Heart right ventricle (tissue), 16 donors: ENCODE measurements around the gene OLIG1. TPM values are rescaled to one million over a fixed set of nuclear protein-coding genes. Genes with fewer than 3 reads are reported as not detected.
A peak's percentile ranks its signal among the peaks of the same experiment; 100 is the strongest.

Experiments used
- ATAC-seq, 8 donors: fragments of 200-7000 bp; cut with Tn5 transposase; one replicate each; pipeline ENCODE4 v1.9.1; 2020; ENCODE audit warnings: mild to moderate bottlenecking in 8 of 8, moderate library complexity in 8 of 8, moderate number of reproducible peaks in 1 of 8
- DNase-seq, 2 donors: peaks; one replicate each; pipeline ENCODE4 v3.0.0-alpha.2; 2020
- H3K27ac ChIP-seq, 10 donors: fragments of 200-600 bp; sonication (generic) in 2 of 10; one replicate each; pipeline versions ENCODE4 v1.5.0 to v1.8.0; 2020 to 2022; ENCODE audit warnings: mild to moderate bottlenecking in 3 of 10
- H3K27me3 ChIP-seq, 7 donors: fragments of 200-600 bp; one replicate each; pipeline ENCODE4 v1.8.0; 2021 to 2022; ENCODE audit warnings: mild to moderate bottlenecking in 2 of 7
- H3K36me3 ChIP-seq, 9 donors: fragments of 200-600 bp; sonication (generic) in 1 of 9; one replicate each; pipeline versions ENCODE4 v1.5.0 to v1.8.0; 2020 to 2022; ENCODE audit warnings: mild to moderate bottlenecking in 2 of 9
- H3K4me1 ChIP-seq, 9 donors: fragments of 200-600 bp; sonication (generic) in 1 of 9; one replicate each; pipeline versions ENCODE4 v1.5.0 to v1.8.0; 2020 to 2022; ENCODE audit warnings: mild to moderate bottlenecking in 4 of 9
- H3K4me3 ChIP-seq, 10 donors: fragments of 200-600 bp; sonication (generic) in 2 of 10; one replicate each; pipeline versions ENCODE4 v1.5.0 to v1.8.0; 2020 to 2022; ENCODE audit warnings: mild to moderate bottlenecking in 7 of 10, moderate library complexity in 2 of 10
- H3K9me3 ChIP-seq, 11 donors: fragments of 200-600 bp in 10 of 11; sonication (generic) in 2 of 11; one replicate each; pipeline versions ENCODE4 v1.5.0 to v1.8.0; 2013 to 2022; ENCODE audit warnings: mild to moderate bottlenecking in 2 of 11, control low read depth in 1 of 11, moderate library complexity in 1 of 11
- WGBS, 2 donors: extraction: QIAGEN DNeasy Blood & Tissue Kit; methylation state at CpG; one replicate each; pipeline ENCODE4 v1.1.7; 2013; ENCODE audit warnings: inconsistent platforms in 1 of 2; 5-methylcytosine and 5-hydroxymethylcytosine counted together
- intact Hi-C, 10 donors: fragments of 100-400 bp; cut with DNase I; formaldehyde crosslinking; loops; one replicate each; pipeline versions ENCODE4 v1.11.1 to v1.14.2; 2022
- polyA plus RNA-seq, 2 donors: library from polyadenylated mRNA; stranded (reverse); fragments of 200-250 nt; gene quantifications; one replicate each; pipeline ENCODE4 v1.2.3, GENCODE V29; 2013
- total RNA-seq, 10 donors: library from RNA; stranded (reverse); fragmentation: NEBNext Ultra II Directional in 3 of 10; extraction: Animal tissue kit (Norgen Biotek cat#: 25700) in 3 of 10; gene quantifications; one replicate each; pipeline versions ENCODE4 v1.2.1 to v1.2.4, GENCODE V29; 2021 to 2023
- TF ChIP-seq, protein P1 (sequence below), 9 donors: fragments of 200-600 bp; sonication (generic) in 2 of 9; IDR thresholded peaks; one replicate each; pipeline versions ENCODE4 v1.5.0 to v1.8.0; 2021 to 2022; ENCODE audit warnings: antibody characterized with exemption in 9 of 9, mild to moderate bottlenecking in 5 of 9, moderate library complexity in 1 of 9
- donor health status: Arrhythmogenic right ventricular cardiomyopathy.
- donor health status: ischemic (EF 13 %, LVEDD 7.1; RV severe dilation, severe dysfunction).
- donor health status: healthy with polysubstance abuse.
- donor health status: DM: no; HTN: yes; CAD: no.
- donor health status: DM: no; HTN: no; CAD: no.
- donor health status: ischemic (EF 25% LVEDD 6.9; RV normal size, moderate dysfunction).
- donor health status: ischemic (EF 25% LVEDD 5.7; RV mildly dilated, moderate dysfunction).
- donor health status: healthy.
- donor health status: DM: yes; HTN: yes; CAD: no.
- donor health status: Ischemic cardiomyopathy.
- donor health status: ischemic (EF 35%, LVEDD 5.7; RV mildly dilated, moderate dysfunction).
- donor health status: nonischemic (EF 11% LVEDD 7.7; RV severe dilation, severe dysfunction).
- donor health status: DM: yes; HTN: yes; CAD: no.
- donor health status: PGD.
- donor health status: ischemic (EF 29% LVEDD 5.4; RV normal size, mild dysfunction).
- donor health status: nonischemic (EF 23%, LVEDD 6.1; RV moderate dilation, normal function).

OLIG1 gene
- total and polyA plus RNA-seq, 12 donors = 0.09 to 0.49 (median 0.12) TPM; not detected in 8

GRCh38 chr21:33071770-33072306 is 1.9 kb downstream of the OLIG1 start:
- Histone ChIP-seq H3K4me1 (peaks cover 4 to 40% (median 15%) of the 10 kb centered on the region in 9 donors), H3K9me3 (peaks cover 0 to 10% (median 0%) of the 10 kb centered on the region in 11 donors), H3K27ac (peak overlapping the region in 1 of 10 donors; percentile 44), H3K27me3 (peaks cover 19 to 100% (median 99%) of the 10 kb centered on the region in 7 donors), H3K4me3 (peak overlapping the region in 9 of 10 donors; percentile 8 to 56 (median 46)), H3K36me3 (no peaks in the 10 kb centered on the region)
- DNase-seq = no peak
- WGBS, 2 donors = 2% methylated on average over 38 of the region's 38 CpGs
- no peak for ATAC-seq
- intact Hi-C loops = no loop called here
- TF ChIP-seq, protein P1, sequence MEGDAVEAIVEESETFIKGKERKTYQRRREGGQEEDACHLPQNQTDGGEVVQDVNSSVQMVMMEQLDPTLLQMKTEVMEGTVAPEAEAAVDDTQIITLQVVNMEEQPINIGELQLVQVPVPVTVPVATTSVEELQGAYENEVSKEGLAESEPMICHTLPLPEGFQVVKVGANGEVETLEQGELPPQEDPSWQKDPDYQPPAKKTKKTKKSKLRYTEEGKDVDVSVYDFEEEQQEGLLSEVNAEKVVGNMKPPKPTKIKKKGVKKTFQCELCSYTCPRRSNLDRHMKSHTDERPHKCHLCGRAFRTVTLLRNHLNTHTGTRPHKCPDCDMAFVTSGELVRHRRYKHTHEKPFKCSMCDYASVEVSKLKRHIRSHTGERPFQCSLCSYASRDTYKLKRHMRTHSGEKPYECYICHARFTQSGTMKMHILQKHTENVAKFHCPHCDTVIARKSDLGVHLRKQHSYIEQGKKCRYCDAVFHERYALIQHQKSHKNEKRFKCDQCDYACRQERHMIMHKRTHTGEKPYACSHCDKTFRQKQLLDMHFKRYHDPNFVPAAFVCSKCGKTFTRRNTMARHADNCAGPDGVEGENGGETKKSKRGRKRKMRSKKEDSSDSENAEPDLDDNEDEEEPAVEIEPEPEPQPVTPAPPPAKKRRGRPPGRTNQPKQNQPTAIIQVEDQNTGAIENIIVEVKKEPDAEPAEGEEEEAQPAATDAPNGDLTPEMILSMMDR (IDR thresholded peaks at IDR 0.05) = no peak

DNA sequence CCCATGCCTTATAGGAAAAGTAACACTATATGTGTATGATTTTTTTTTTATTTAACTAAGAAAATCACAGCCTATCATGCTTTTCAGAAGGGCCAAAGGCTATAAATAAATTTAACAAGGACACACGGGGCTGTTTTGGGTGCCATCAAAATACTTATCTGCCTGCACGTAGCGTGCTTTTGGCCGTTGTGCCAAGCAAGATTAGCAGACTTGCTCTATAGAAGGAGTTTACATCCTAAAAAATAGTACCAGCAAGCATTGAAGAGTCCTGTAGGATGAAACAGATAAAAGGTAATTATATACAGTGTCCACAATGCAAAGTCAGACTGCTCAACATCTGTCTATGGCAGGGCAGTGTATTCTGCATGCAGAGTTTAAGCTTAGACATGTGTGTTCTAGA is 3.7 kb downstream of the OLIG1 start:
- peaks cover 19 to 98% (median 88%) of the 10 kb centered on the region in 7 donors for H3K27me3 ChIP-seq
- H3K9me3 ChIP-seq = peaks cover 0 to 10% (median 0%) of the 10 kb centered on the region in 11 donors
- intact Hi-C loops = no loop called here
- 47 to 53% methylated on average over 4 of the region's 4 CpGs for WGBS, 2 donors
- no peak for ATAC-seq
- H3K36me3 ChIP-seq = no peaks in the 10 kb centered on the region
- H3K27ac ChIP-seq = no peak overlapping the region
- H3K4me3 ChIP-seq = no peak overlapping the region
- no peak for DNase-seq
- peaks cover 4 to 24% (median 15%) of the 10 kb centered on the region in 9 donors for H3K4me1 ChIP-seq
- TF ChIP-seq, protein P1 (IDR thresholded peaks at IDR 0.05) = no peak

- no peak for DNase-seq
- H3K36me3 ChIP-seq = no peaks in the 10 kb centered on the region
- no peaks in the 10 kb centered on the region for H3K9me3 ChIP-seq
- H3K27ac ChIP-seq = no peak overlapping the region
- H3K4me3 ChIP-seq = no peak overlapping the region
- peaks cover 4 to 17% (median 14%) of the 10 kb centered on the region in 9 donors for H3K4me1 ChIP-seq
- intact Hi-C loops = no loop called here
- 24 to 30% methylated on average over 9 of the region's 9 CpGs for WGBS, 2 donors
- TF ChIP-seq, protein P1 (IDR thresholded peaks at IDR 0.05) = no peak
- no peak for ATAC-seq
- H3K27me3 ChIP-seq = peaks cover 15 to 91% (median 78%) of the 10 kb centered on the region in 7 donors
Measured at GRCh38 chr21:33075128-33075527, 5.2 kb downstream of the OLIG1 start.

GRCh38 chr21:33075596-33076195 is 5.8 kb downstream of the OLIG1 start:
- no peaks in the 10 kb centered on the region for H3K9me3 ChIP-seq
- H3K27ac ChIP-seq = no peak overlapping the region
- H3K4me3 ChIP-seq = no peak overlapping the region
- H3K27me3 ChIP-seq = peaks cover 11 to 93% (median 74%) of the 10 kb centered on the region in 7 donors
- WGBS, 2 donors = 33 to 37% methylated on average over 11 of the region's 11 CpGs
- TF ChIP-seq, protein P1 (IDR thresholded peaks at IDR 0.05) = no peak
- H3K4me1 ChIP-seq = peaks cover 4 to 16% (median 12%) of the 10 kb centered on the region in 9 donors
- DNase-seq = no peak
- intact Hi-C loops = no loop called here
- no peak for ATAC-seq
- H3K36me3 ChIP-seq = no peaks in the 10 kb centered on the region
